ENCODE results near the gene DPH7. TPM values are rescaled to one million over a fixed set of nuclear protein-coding genes. Genes with fewer than 3 reads are reported as not detected.

Gene DPH7
- total and polyA plus RNA-seq, 2 experiments from 2014 or later = 28.3 to 36.9 TPM

GRCh38 chr9:137558127-137558526, 20.6 kb downstream of the DPH7 start:
- TF ChIP-seq CTCF (IDR thresholded peaks at IDR 0.05; ENCODE audit: poor library complexity) (no peak), EZH2 (IDR thresholded peaks at IDR 0.05; ENCODE audit: borderline replicate concordance) (no peak), EZH2phosphoT487 (IDR thresholded peaks at IDR 0.05; ENCODE audit: low read depth, severe bottlenecking, unreplicated experiment) (no peak)
- Histone ChIP-seq H3K4me2 (no peak overlapping the region), H2AFZ (no peak overlapping the region), H3K36me3 (replicated peaks; ENCODE audit: insufficient read depth, low read depth) (peaks cover 3% of the 10 kb centered on the region), H3K27me3 (no peaks in the 10 kb centered on the region), H3K27ac (no peak overlapping the region), H4K20me1 (ENCODE audit: insufficient read depth, poor library complexity, severe bottlenecking) (no peaks in the 10 kb centered on the region), H3K79me2 (no peaks in the 10 kb centered on the region), H3K9me3 (ENCODE audit: low read depth) (no peaks in the 10 kb centered on the region), H3K4me3 (no peak overlapping the region), H3K4me1 (ENCODE audit: insufficient read depth) (no peaks in the 10 kb centered on the region), H3K9me2 (replicated peaks; ENCODE audit: insufficient read depth) (no peaks in the 10 kb centered on the region)
- 98% methylated on average over 4 of the region's 4 CpGs for WGBS (ENCODE audit: low lambda C conversion rate, missing lambda C conversion rate)
- no peak for DNase-seq (ENCODE audit: low spot score)

- Histone ChIP-seq H3K4me1 (ENCODE audit: insufficient read depth) (no peaks in the 10 kb centered on the region), H3K79me2 (no peaks in the 10 kb centered on the region), H3K27me3 (no peaks in the 10 kb centered on the region), H3K36me3 (replicated peaks; ENCODE audit: insufficient read depth, low read depth) (peaks cover 3% of the 10 kb centered on the region), H3K27ac (no peak overlapping the region), H3K4me2 (no peak overlapping the region), H3K4me3 (no peak overlapping the region), H4K20me1 (ENCODE audit: insufficient read depth, poor library complexity, severe bottlenecking) (no peaks in the 10 kb centered on the region), H3K9me3 (ENCODE audit: low read depth) (no peaks in the 10 kb centered on the region), H2AFZ (no peak overlapping the region), H3K9me2 (replicated peaks; ENCODE audit: insufficient read depth) (no peaks in the 10 kb centered on the region)
- no peak for TF ChIP-seq EZH2 (IDR thresholded peaks at IDR 0.05; ENCODE audit: borderline replicate concordance)
- TF ChIP-seq EZH2phosphoT487 (IDR thresholded peaks at IDR 0.05; ENCODE audit: low read depth, severe bottlenecking, unreplicated experiment) = no peak
- TF ChIP-seq CTCF (IDR thresholded peaks at IDR 0.05; ENCODE audit: poor library complexity) = no peak
- peak; percentile 57 for DNase-seq (ENCODE audit: low spot score)
- 91% methylated on average over 24 of the region's 24 CpGs for WGBS (ENCODE audit: low lambda C conversion rate, missing lambda C conversion rate)
Observed at GRCh38 chr9:137556069-137556838, 22.5 kb downstream of the DPH7 start.

- TF ChIP-seq EZH2phosphoT487 (IDR thresholded peaks at IDR 0.05; ENCODE audit: low read depth, severe bottlenecking, unreplicated experiment) = no peak
- TF ChIP-seq CTCF (IDR thresholded peaks at IDR 0.05; ENCODE audit: poor library complexity) = no peak
- TF ChIP-seq EZH2 (IDR thresholded peaks at IDR 0.05; ENCODE audit: borderline replicate concordance) = no peak
- Histone ChIP-seq H3K9me2 (replicated peaks; ENCODE audit: insufficient read depth) (no peaks in the 10 kb centered on the region), H3K4me3 (no peak overlapping the region), H3K79me2 (no peaks in the 10 kb centered on the region), H2AFZ (no peak overlapping the region), H3K4me2 (no peak overlapping the region), H3K4me1 (ENCODE audit: insufficient read depth) (peaks cover under 1% of the 10 kb centered on the region), H3K27ac (no peak overlapping the region), H3K9me3 (ENCODE audit: low read depth) (no peaks in the 10 kb centered on the region), H3K36me3 (replicated peaks; ENCODE audit: insufficient read depth, low read depth) (peaks cover 3% of the 10 kb centered on the region), H4K20me1 (ENCODE audit: insufficient read depth, poor library complexity, severe bottlenecking) (no peaks in the 10 kb centered on the region), H3K27me3 (no peaks in the 10 kb centered on the region)
- DNase-seq (ENCODE audit: low spot score) = no peak
- WGBS (ENCODE audit: low lambda C conversion rate, missing lambda C conversion rate) = 94% methylated on average over 10 of the region's 10 CpGs
Observed at GRCh38 chr9:137555179-137555578, 23.5 kb downstream of the DPH7 start.

All from hepatocyte (in vitro differentiated cells).